ENCODE data around the gene TYK2.

DNA sequence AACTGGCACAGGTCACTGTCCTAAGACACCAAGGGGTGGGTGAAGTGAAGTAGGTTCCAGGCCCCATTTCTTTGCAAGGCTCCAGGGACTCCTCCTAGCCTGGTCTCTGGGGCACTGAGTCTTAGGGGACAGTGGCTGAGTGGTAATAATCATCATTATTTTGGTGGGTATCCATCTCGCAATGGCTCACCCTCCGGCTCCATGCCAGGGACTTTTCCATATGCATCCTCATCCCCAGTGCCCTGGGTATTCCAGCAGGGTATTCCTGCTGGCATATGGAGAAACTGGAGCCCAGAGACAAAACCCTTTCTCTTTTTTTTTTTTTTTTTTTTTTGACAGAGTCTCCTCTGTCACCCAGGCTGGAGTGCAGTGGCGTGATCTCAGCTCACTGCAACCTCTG is 42.5 kb upstream of the TYK2 start:
- TF ChIP-seq, protein P1, sequence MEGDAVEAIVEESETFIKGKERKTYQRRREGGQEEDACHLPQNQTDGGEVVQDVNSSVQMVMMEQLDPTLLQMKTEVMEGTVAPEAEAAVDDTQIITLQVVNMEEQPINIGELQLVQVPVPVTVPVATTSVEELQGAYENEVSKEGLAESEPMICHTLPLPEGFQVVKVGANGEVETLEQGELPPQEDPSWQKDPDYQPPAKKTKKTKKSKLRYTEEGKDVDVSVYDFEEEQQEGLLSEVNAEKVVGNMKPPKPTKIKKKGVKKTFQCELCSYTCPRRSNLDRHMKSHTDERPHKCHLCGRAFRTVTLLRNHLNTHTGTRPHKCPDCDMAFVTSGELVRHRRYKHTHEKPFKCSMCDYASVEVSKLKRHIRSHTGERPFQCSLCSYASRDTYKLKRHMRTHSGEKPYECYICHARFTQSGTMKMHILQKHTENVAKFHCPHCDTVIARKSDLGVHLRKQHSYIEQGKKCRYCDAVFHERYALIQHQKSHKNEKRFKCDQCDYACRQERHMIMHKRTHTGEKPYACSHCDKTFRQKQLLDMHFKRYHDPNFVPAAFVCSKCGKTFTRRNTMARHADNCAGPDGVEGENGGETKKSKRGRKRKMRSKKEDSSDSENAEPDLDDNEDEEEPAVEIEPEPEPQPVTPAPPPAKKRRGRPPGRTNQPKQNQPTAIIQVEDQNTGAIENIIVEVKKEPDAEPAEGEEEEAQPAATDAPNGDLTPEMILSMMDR (IDR thresholded peaks at IDR 0.05): no peak
- no peak for TF ChIP-seq EP300 (IDR thresholded peaks at IDR 0.05)
- TF ChIP-seq POLR2A (IDR thresholded peaks at IDR 0.05): no peak

Data from tibial nerve (tissue), 4 donors.